ENCODE data around the gene PRUNE2.

GRCh38 chr9:76616780-76617179 is 289.1 kb downstream of the PRUNE2 start:
- no peak for TF ChIP-seq CTCF (IDR thresholded peaks at IDR 0.05)
- TF ChIP-seq POLR2A (IDR thresholded peaks at IDR 0.05), result no peak
- no peak for TF ChIP-seq POLR2AphosphoS5 (IDR thresholded peaks at IDR 0.05)

Measured in upper lobe of left lung (tissue), 4 donors.